ENCODE data around the gene DLK1. TPM values are rescaled to one million over a fixed set of nuclear protein-coding genes. Genes with fewer than 3 reads are reported as not detected.

The DLK1 gene
- total RNA-seq, 4 donors from 2014 or later: not detected

DNA sequence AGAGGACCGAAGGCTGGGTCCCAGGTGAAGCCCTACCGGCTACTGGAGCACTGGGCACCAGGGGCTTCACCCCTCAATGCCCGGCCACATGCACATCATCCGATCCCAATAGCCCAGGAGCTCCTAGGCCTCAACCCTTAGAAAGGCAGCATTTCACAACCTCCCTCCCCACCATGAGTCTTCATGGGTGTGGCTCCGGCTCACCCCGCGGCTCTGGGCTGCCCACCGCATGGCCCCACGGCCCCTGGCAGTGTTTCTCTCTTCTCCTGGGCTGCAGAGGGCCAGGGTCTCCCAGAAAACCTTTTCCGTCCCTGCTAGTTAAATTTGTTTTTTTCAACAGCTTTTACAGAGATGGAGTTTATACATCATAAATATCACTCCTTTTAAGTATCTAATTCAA lies 28.6 kb upstream of the DLK1 start:
- 61% methylated on average over 8 of the region's 10 CpGs for WGBS
- no peaks in the 10 kb centered on the region for H3K36me3 ChIP-seq
- H3K27ac ChIP-seq: no peak overlapping the region
- no peaks in the 10 kb centered on the region for H3K9me3 ChIP-seq
- TF ChIP-seq POLR2A (IDR thresholded peaks at IDR 0.05): no peak
- TF ChIP-seq, protein P1, sequence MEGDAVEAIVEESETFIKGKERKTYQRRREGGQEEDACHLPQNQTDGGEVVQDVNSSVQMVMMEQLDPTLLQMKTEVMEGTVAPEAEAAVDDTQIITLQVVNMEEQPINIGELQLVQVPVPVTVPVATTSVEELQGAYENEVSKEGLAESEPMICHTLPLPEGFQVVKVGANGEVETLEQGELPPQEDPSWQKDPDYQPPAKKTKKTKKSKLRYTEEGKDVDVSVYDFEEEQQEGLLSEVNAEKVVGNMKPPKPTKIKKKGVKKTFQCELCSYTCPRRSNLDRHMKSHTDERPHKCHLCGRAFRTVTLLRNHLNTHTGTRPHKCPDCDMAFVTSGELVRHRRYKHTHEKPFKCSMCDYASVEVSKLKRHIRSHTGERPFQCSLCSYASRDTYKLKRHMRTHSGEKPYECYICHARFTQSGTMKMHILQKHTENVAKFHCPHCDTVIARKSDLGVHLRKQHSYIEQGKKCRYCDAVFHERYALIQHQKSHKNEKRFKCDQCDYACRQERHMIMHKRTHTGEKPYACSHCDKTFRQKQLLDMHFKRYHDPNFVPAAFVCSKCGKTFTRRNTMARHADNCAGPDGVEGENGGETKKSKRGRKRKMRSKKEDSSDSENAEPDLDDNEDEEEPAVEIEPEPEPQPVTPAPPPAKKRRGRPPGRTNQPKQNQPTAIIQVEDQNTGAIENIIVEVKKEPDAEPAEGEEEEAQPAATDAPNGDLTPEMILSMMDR (IDR thresholded peaks at IDR 0.05): no peak
- no peak for TF ChIP-seq POLR2AphosphoS5 (IDR thresholded peaks at IDR 0.05)
- no peak for TF ChIP-seq EP300 (IDR thresholded peaks at IDR 0.05)
- no peak for DNase-seq (ENCODE audit: low spot score in 2 of 2)
- no peak overlapping the region for H3K4me3 ChIP-seq
- H3K4me1 ChIP-seq: peaks cover 10% of the 10 kb centered on the region
- peaks cover 6% of the 10 kb centered on the region for H3K27me3 ChIP-seq

DNA sequence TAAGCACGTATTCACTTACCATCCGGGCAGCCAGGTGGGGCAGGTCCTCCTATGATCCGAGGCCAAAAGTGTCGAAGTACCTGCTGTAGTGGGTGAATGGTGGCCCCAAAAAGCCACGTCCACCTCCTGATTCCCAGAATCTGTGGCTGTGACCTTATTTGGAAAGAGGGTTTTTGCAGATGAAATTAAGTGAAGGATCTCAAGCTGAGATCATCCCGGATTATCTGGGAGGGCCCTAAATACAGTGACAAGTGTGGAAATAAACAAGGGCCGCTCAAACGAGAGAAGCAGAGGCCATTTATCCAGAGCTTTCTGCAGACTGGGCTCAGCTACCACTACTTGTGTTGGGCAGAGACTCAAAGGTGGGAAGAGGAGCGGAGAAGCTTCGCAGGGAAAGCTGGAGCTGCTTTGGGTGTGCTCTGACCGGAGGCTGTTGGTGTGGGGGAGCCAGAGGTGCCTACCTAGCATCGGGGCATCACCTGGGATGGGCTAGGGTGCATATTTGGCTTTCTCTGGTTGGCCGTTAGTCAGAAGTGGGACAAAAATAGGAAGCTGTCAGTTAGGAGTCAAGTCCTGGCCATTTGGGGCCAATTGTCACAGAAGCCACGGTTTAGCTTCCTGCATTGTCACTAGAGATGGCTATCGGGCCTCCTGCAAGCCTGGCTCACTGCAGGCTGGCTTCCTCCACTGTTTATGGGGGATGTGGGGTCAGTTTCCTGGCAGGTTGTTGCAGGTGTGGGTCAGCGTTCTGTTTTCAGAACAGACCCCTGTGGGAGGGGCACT lies 27.8 kb upstream of the DLK1 start:
- Histone ChIP-seq H3K36me3 (no peaks in the 10 kb centered on the region), H3K27ac (no peak overlapping the region), H3K27me3 (peaks cover under 1% of the 10 kb centered on the region), H3K4me3 (no peak overlapping the region), H3K9me3 (no peaks in the 10 kb centered on the region), H3K4me1 (peaks cover 11% of the 10 kb centered on the region)
- no peak for TF ChIP-seq POLR2A (IDR thresholded peaks at IDR 0.05)
- TF ChIP-seq, protein P1 (IDR thresholded peaks at IDR 0.05): no peak
- TF ChIP-seq POLR2AphosphoS5 (IDR thresholded peaks at IDR 0.05): no peak
- no peak for TF ChIP-seq EP300 (IDR thresholded peaks at IDR 0.05)
- DNase-seq (ENCODE audit: low spot score in 2 of 2): no peak
- 85% methylated on average over 14 of the region's 16 CpGs for WGBS

DNA sequence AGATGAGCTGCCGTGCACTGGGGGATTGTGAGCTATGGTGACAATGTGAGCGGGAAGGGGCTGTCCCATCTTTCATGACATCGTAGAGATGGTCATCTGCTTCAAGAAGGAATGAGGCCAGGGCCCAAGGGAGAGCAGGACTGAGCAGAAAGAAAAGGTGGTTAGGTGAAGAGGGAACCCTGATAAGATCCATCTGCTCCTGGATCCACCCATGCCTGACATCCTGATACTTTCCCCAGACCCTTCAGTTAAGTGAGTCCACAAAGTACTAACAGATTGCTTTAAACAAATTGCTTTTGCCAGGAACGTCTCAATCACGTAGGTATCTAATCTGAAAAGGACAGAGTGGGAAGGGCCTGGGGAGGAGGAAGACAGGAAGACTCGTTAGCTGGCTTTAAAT lies 25.4 kb upstream of the DLK1 start:
- H3K27me3 ChIP-seq: peaks cover 5% of the 10 kb centered on the region
- H3K4me3 ChIP-seq: no peak overlapping the region
- no peak for DNase-seq (ENCODE audit: low spot score in 2 of 2)
- peaks cover 18% of the 10 kb centered on the region for H3K4me1 ChIP-seq
- no peak for TF ChIP-seq POLR2A (IDR thresholded peaks at IDR 0.05)
- TF ChIP-seq EP300 (IDR thresholded peaks at IDR 0.05): no peak
- TF ChIP-seq, protein P1 (IDR thresholded peaks at IDR 0.05): no peak
- no peak for TF ChIP-seq POLR2AphosphoS5 (IDR thresholded peaks at IDR 0.05)
- H3K36me3 ChIP-seq: no peaks in the 10 kb centered on the region
- 82% methylated on average over 6 of the region's 6 CpGs for WGBS
- H3K9me3 ChIP-seq: no peaks in the 10 kb centered on the region
- H3K27ac ChIP-seq: no peak overlapping the region

DNA sequence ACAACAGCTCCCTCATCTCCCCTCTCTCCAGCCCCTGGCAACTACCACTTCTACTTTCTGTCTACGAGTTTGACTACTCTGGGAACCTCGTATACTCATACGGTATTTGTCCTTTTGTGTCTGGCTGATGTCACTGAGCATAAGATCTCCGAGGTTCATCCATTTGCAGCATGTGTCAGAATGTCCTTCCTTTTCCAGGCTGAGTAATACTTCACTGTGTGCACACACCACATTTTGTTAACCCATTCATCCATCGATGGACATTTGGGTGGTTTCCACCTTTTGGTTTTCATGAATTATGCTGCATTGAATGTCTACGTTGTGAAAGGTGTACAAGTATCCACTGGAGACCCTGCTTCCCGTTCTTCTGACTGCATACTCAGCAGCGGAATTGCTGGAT lies 24.1 kb upstream of the DLK1 start:
- H3K27me3 ChIP-seq: peaks cover 8% of the 10 kb centered on the region
- H3K27ac ChIP-seq: no peak overlapping the region
- H3K4me1 ChIP-seq: peaks cover 12% of the 10 kb centered on the region
- no peak for DNase-seq (ENCODE audit: low spot score in 2 of 2)
- no peaks in the 10 kb centered on the region for H3K9me3 ChIP-seq
- TF ChIP-seq EP300 (IDR thresholded peaks at IDR 0.05): no peak
- no peak for TF ChIP-seq POLR2A (IDR thresholded peaks at IDR 0.05)
- TF ChIP-seq POLR2AphosphoS5 (IDR thresholded peaks at IDR 0.05): no peak
- TF ChIP-seq, protein P1 (IDR thresholded peaks at IDR 0.05): no peak
- 91% methylated on average over 8 of the region's 8 CpGs for WGBS
- no peaks in the 10 kb centered on the region for H3K36me3 ChIP-seq
- no peak overlapping the region for H3K4me3 ChIP-seq

DNA sequence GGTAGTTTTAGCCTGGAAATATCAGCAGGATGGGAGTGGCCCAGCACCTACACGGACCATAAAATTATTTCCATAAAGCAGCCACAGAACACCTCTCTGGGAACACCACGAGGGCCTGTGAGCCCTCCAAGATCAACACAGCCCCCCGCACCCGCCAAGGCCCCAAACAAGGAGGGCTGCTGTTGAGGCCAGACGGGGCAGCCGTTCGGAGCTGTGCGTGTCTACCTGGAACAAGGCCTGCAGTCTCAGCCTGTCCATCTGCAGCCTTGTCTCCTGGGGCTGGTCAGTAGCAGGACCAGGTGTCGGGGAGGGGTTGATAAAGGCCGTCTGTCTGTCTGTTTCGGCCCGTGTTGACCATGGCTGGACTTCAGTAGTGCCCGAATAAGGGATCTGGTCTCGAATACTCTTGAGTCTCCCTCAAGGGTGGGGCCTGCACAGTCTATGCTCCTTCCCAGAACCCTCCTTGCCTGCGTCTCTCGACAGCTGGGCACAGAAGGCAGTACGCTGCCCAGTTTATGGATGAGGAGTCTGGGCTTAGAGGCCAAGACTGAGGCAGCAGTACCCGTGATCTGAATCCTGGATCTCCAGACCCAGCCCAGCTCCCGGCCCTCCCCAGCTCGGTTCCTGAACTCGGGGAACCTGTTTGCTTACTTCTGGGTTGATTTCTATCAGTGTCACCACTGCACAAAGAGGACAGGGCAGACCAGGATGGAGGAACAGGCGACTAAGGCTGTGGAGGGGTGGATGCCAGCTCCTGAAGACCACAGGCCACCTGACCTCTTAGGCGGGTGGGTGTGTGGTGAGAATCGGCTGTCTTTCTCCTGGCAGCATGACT lies 23.1 kb upstream of the DLK1 start:
- no peak overlapping the region for H3K27ac ChIP-seq
- no peak for DNase-seq (ENCODE audit: low spot score in 2 of 2)
- H3K4me1 ChIP-seq: peaks cover 12% of the 10 kb centered on the region
- H3K9me3 ChIP-seq: no peaks in the 10 kb centered on the region
- TF ChIP-seq POLR2AphosphoS5 (IDR thresholded peaks at IDR 0.05) (no peak), EP300 (IDR thresholded peaks at IDR 0.05) (no peak), POLR2A (IDR thresholded peaks at IDR 0.05) (no peak)
- TF ChIP-seq, protein P1 (IDR thresholded peaks at IDR 0.05): no peak
- peaks cover 14% of the 10 kb centered on the region for H3K27me3 ChIP-seq
- no peak overlapping the region for H3K4me3 ChIP-seq
- WGBS: 72% methylated on average over 23 of the region's 24 CpGs
- no peaks in the 10 kb centered on the region for H3K36me3 ChIP-seq
